Astrocyte (in vitro differentiated cells and primary cell): Measurements from ENCODE around the gene TOP1.

Experiments
- EZH2 ChIP-seq: IDR thresholded peaks from 2 replicates; pipeline ENCODE4 v1.6.1; 2012; ENCODE audit warnings: mild to moderate bottlenecking, low read length, inconsistent platforms; ENCODE audit not compliant: insufficient read depth
- TF ChIP-seq, protein P1 (sequence below): IDR thresholded peaks from 2 replicates; pipeline ENCODE4 v1.5.1; 2011; ENCODE audit warnings: low read depth, mild to moderate bottlenecking, inconsistent platforms, low read length, moderate library complexity; ENCODE audit not compliant: insufficient read depth

DNA sequence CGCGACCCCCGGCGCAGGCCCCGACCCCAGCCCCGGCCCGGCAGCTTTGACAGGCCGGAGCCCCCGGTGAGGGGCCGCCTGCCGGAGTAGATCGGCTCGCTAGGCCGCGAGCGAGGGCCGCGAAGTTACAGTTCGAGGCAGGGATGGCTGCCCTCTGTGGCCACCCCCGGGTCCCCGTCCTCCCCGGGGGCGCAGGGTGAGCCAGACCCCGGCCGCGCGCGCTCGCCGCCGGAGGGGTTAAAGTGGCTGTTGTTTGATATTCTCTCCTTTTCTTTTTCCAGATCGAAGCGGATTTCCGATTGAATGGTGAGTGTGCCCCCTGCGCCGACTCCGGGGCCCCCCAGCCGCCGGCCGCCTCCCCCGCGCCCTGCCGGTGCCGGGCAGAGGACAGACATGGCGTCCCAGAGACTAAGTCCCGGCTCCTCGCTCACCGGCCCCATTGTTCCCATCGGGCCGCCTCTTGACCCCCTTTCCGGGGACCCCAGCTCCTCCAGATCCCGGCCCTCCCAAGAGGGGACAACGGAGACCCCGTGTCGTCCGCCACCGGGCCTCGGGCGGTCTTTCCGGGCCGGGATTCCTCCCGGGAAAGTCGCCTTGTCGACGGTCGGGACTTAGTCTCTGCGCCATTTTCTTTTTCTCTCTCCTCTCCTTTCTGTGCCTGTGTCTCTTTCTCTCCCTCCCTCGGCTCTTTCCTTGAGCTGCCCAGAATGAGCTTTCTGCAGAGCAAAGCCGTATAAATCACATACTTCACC lies 704 bp downstream of the TOP1 start:
- TF ChIP-seq, protein P1, sequence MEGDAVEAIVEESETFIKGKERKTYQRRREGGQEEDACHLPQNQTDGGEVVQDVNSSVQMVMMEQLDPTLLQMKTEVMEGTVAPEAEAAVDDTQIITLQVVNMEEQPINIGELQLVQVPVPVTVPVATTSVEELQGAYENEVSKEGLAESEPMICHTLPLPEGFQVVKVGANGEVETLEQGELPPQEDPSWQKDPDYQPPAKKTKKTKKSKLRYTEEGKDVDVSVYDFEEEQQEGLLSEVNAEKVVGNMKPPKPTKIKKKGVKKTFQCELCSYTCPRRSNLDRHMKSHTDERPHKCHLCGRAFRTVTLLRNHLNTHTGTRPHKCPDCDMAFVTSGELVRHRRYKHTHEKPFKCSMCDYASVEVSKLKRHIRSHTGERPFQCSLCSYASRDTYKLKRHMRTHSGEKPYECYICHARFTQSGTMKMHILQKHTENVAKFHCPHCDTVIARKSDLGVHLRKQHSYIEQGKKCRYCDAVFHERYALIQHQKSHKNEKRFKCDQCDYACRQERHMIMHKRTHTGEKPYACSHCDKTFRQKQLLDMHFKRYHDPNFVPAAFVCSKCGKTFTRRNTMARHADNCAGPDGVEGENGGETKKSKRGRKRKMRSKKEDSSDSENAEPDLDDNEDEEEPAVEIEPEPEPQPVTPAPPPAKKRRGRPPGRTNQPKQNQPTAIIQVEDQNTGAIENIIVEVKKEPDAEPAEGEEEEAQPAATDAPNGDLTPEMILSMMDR = no peak
- TF ChIP-seq EZH2 = no peak
